Activated CD4-positive, alpha-beta T cell treated with anti-CD3 and anti-CD28 coated beads, Interleukin-10, Interleukin-2, amounts not matched to agents 100 ng/mL and 50 ng/mL, durations not matched to agents 16 hours and 8 hours (primary cell): Measurements from ENCODE around the gene TOM1L2.

ENCODE experiments used
- DNase-seq: peaks from one replicate; pipeline ENCODE4 v3.0.0-alpha.2; 2020

The TOM1L2 gene

DNA sequence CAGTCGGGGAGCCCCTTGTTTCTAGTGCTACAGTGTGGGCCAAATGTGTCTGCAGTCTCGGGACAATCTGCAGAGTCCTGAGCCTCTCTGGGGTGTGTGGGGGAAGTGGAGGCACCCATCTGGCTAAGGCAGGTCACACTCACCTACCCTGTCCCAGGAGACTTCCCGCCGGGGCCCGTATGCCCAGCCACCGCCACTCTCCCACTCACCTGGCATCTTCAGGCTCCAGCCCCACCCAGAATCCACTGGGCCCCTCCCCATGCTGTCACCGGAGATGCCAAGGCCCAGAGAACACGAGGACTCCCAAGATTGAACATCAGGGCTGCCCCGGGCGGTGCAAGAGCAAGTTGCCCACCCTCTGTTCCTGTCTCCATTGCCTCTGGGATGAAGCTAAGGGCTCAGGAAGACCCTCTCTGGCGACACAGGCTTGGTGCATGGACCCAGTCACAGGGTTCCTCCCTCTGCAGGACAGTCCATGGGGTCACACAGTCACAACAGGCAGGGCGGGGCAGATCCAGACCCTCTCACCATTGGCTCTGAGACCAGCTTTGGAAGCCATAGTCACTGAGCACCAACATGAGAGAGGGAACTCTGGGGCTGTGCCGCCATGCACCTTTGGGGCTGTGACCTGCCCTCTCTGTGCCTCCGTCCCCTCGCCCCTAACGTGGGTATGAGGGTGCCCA lies 173.5 kb downstream of the TOM1L2 start:
- DNase-seq: no peak

- no peak for DNase-seq
Measured at GRCh38 chr17:17798010-17798556, 174.1 kb downstream of the TOM1L2 start.

GRCh38 chr17:17797119-17797809 lies 174.9 kb downstream of the TOM1L2 start:
- no peak for DNase-seq

- DNase-seq: no peak
Measured at GRCh38 chr17:17796787-17797061, 175.5 kb downstream of the TOM1L2 start.

GRCh38 chr17:17795946-17796786 lies 176.0 kb downstream of the TOM1L2 start:
- DNase-seq: no peak

GRCh38 chr17:17795296-17795695 lies 176.9 kb downstream of the TOM1L2 start:
- no peak for DNase-seq

DNA sequence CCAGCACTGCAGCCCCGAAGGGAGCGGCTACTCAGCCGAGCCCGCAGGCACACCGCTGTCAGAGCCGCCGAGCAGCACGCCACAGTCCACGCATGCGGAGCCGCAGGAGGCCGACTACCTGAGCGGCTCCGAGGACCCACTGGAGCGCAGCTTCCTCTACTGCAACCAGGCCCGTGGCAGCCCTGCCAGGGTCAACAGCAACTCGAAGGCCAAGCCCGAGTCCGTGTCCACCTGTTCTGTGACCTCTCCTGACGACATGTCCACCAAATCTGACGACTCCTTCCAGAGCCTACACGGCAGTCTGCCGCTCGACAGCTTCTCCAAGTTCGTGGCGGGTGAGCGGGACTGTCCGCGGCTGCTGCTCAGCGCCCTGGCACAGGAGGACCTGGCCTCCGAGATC lies 177.8 kb downstream of the TOM1L2 start:
- DNase-seq: no peak
